GM19438 (cell line): ENCODE measurements around the gene FUOM.
"Not testable (repeated sequence)": the region's sequence is repeated elsewhere in the genome, so short reads cannot be mapped to it uniquely, and the experiment has no call there.

Source experiments
- ATAC-seq: cut with Tn5 transposase; IDR thresholded peaks from one replicate; pipeline ENCODE4 v1.9.1; 2021; ENCODE audit warnings: low read depth; ENCODE audit not compliant: unreplicated experiment

The FUOM gene

GRCh38 chr10:133388973-133389818, 31.4 kb upstream of the FUOM start:
- peak; percentile 78 for ATAC-seq

GRCh38 chr10:133388236-133388972, 30.6 kb upstream of the FUOM start:
- ATAC-seq = peak; percentile 1

GRCh38 chr10:133386951-133387350, 29.1 kb upstream of the FUOM start:
- ATAC-seq = not testable (repeated sequence)

GRCh38 chr10:133385214-133385613, 27.4 kb upstream of the FUOM start:
- ATAC-seq = no peak

GRCh38 chr10:133384071-133384470, 26.3 kb upstream of the FUOM start:
- no peak for ATAC-seq

GRCh38 chr10:133383551-133383950, 25.7 kb upstream of the FUOM start:
- no peak for ATAC-seq

- no peak for ATAC-seq
Observed at GRCh38 chr10:133381036-133381435, 23.2 kb upstream of the FUOM start.

- peak; percentile 12 for ATAC-seq
Observed at GRCh38 chr10:133379801-133380666, 22.2 kb upstream of the FUOM start.

- peak; percentile 47 for ATAC-seq
Observed at GRCh38 chr10:133379152-133379800, 21.5 kb upstream of the FUOM start, which contains the start of gene PAOX. Gene PAOX, plus strand, starts transcription at chr10:133379262. Its CDS starts 55 bp downstream, at chr10:133379317.

- peak; percentile 33 for ATAC-seq
Observed at GRCh38 chr10:133378251-133379096, 20.7 kb upstream of the FUOM start.

- no peak for ATAC-seq
Observed at GRCh38 chr10:133377818-133378250, 20.0 kb upstream of the FUOM start.

GRCh38 chr10:133377025-133377817, 19.4 kb upstream of the FUOM start:
- no peak for ATAC-seq

- not testable (repeated sequence) for ATAC-seq
Observed at GRCh38 chr10:133376183-133376582, 18.4 kb upstream of the FUOM start.

GRCh38 chr10:133375357-133376115, 17.7 kb upstream of the FUOM start:
- ATAC-seq = no peak

- ATAC-seq = peak; percentile 94
Observed at GRCh38 chr10:133373174-133374090, 15.6 kb upstream of the FUOM start, which contains the start of gene ECHS1. Gene ECHS1, minus strand, starts transcription at chr10:133373354. Its CDS starts 21 bp downstream, at chr10:133373333.

- ATAC-seq = no peak
Observed at GRCh38 chr10:133372507-133372906, 14.7 kb upstream of the FUOM start.
